DMS153 (cell line): Measurements from ENCODE around the gene ESF1.

Experiments
- DNase-seq: peaks from one replicate; lab custom pipeline; 2025; lab: John Stamatoyannopoulos, UW

Gene ESF1

DNA sequence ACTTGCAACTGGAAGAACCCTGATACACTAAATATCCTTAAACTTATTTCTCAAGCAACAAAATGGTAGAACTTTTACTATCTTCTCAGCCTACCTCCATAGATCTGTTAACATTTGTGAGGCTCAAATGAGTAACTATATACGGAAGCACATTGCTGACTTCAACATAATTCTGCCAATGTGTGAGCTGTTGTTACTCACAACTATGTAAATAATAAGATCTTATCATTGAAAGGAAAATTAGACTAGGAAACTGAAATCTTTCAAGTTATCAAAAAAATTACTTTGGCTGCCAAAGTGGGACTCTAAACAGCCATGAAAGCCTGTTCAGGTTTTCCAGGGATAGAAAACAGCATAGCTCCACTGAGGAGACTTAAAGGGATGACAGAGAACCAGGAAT is 105.8 kb downstream of the ESF1 start:
- no peak for DNase-seq

DNA sequence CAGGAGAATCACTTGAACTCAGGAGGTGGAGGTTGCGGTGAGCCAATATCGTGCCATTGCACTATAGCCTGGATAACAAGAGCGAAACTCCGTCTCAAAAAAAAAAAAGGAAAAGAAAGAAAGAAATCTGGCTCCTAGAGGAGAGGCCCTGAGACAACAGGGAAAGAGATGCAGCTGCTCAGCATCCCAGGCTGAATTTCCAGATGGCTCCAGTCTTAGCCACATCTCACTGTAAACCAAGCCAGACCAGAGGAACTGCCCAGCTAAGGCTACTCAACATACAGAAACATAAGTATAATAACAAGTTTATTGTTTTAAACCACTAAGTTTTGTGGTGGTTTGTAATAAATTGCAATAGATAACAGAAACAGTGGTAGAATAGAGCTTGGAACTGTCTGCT is 107.5 kb downstream of the ESF1 start:
- DNase-seq: no peak

DNA sequence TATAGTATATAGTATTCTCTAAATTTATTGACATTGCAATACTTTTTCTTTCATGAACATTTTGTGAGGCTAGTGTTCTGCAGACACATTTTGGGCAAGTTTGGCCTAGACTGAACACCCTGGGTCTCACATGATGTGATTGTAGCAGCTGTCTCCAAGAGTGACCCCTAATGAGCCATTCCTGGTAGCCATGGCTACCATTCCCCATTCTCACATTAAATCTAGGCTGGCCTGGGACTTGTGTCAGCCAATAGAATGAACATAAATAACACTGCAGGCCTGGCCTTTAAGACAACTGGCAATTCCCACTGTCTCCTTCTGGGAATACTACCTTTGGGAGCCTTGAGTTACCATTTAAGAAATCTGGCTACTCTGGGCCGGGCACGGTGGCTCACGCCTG is 108.0 kb downstream of the ESF1 start:
- DNase-seq: no peak

GRCh38 chr20:13672690-13673089 is 112.0 kb downstream of the ESF1 start:
- DNase-seq: no peak

DNA sequence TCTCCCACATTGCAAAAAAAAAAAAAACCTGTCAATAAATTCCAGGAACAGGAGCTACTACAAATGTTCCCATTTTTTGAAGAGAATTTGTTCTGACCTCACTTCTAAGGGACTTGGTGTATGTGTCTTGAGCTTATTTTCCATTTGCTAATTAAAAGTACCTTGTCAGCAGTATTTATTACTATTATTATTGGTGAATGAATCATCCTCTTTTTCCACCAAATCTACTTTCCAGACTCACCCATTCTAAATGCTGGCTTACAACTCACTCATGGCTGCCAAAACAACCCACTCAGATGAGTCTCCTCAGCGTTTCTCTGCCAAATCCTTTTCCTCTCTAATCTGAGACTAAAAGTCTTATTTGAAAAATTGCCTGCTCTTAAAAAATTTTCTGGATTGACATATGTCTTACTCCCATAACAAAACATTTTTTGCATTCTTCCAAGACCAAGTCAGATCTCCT is 112.8 kb downstream of the ESF1 start:
- no peak for DNase-seq

- no peak for DNase-seq
Observed at GRCh38 chr20:13671512-13671911, 113.2 kb downstream of the ESF1 start.

DNA sequence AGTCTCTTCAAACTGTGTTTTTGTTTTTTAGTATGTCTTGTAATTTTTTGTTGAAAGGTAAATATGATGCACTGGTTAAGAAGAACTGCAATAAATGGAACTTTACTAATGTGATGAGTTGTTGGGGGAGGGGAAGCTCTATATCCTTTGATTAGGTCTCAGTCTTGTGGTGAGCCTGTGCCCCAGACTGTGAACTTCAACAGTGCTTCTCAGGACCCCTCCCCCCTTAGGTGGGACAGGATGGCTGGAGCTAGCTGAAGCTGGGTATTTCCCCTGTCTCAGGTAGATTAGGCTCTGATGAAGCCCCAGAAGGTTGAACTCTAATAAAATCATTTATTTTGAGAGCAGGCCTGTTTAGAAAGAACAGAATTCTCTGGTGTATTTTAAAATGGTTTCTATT is 114.6 kb downstream of the ESF1 start:
- DNase-seq: no peak

- no peak for DNase-seq
Observed at GRCh38 chr20:13665709-13666395, 118.9 kb downstream of the ESF1 start.
